Duodenal mucosa (tissue), 2 donors: ENCODE measurements around the gene PASD1.

Experiments used
- H3K27ac ChIP-seq: one replicate; pipeline ENCODE4 v1.7.0; 2013; ENCODE audit warnings: low read depth, low read length
- H3K27me3 ChIP-seq, 2 donors: one replicate each; pipeline ENCODE4 v1.7.0; 2013; ENCODE audit warnings: low read length in 2 of 2, control low read depth in 1 of 2; ENCODE audit not compliant: insufficient read depth in 2 of 2, control insufficient read depth in 1 of 2
- H3K36me3 ChIP-seq, 2 donors: one replicate each; pipeline ENCODE4 v1.7.0; 2013; ENCODE audit warnings: low read length in 2 of 2, control low read depth in 1 of 2; ENCODE audit not compliant: insufficient read depth in 2 of 2, control insufficient read depth in 1 of 2
- H3K4me1 ChIP-seq, 2 donors: one replicate each; pipeline ENCODE4 v1.7.0; 2013; ENCODE audit warnings: low read length in 2 of 2, control low read depth in 1 of 2; ENCODE audit not compliant: insufficient read depth in 2 of 2, control insufficient read depth in 1 of 2
- H3K4me3 ChIP-seq, 2 donors: one replicate each; pipeline ENCODE4 v1.7.0; 2013; ENCODE audit warnings: low read length in 2 of 2, low read depth in 1 of 2
- H3K9ac ChIP-seq, 2 donors: one replicate each; pipeline ENCODE4 v1.7.0; 2013; ENCODE audit warnings: low read length in 2 of 2, low read depth in 1 of 2
- H3K9me3 ChIP-seq, 2 donors: one replicate each; pipeline ENCODE4 v1.7.0; 2013; ENCODE audit warnings: low read length in 2 of 2, control low read depth in 1 of 2; ENCODE audit not compliant: control insufficient read depth in 1 of 2

The PASD1 gene

DNA sequence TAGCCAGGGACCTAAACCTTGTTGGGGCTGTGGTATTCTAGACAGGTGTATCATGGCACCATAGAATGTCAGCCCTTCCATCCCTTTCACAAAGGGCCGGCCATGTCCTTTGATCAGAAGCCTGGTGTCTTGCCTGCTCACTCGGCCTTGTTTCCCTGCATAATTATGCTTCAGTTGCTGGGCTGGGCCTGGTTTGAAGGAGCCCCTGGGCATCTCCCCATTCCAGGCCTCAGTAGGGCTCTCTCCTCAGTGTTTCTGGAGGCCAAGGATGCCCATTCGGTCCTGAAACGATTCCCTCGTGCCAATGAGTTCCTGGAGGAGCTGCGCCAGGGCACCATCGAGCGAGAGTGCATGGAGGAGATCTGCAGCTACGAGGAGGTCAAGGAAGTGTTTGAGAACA, 136.3 kb downstream of the PASD1 start:
- Histone ChIP-seq H3K4me1 (no peaks in the 10 kb centered on the region), H3K9me3 (no peaks in the 10 kb centered on the region), H3K9ac (no peak overlapping the region), H3K27me3 (no peaks in the 10 kb centered on the region), H3K27ac (no peak overlapping the region), H3K36me3 (no peaks in the 10 kb centered on the region), H3K4me3 (no peak overlapping the region)

DNA sequence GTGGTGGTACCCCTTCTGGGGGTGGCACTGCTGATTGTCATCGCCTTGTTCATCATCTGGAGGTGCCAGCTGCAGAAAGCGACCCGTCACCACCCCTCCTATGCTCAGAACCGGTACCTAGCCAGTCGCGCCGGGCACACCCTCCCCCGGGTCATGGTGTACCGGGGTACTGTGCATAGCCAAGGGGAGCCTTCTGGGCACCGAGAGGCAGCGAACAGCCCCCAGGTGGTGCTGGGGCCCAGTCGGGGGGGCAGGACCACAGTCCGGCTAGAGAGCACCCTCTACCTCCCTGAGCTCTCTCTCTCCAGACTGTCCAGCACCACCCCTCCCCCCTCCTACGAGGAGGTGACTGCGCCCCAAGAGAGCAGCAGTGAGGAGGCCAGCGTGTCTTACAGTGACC, 137.1 kb downstream of the PASD1 start:
- Histone ChIP-seq H3K9ac (no peak overlapping the region), H3K4me3 (no peak overlapping the region), H3K36me3 (no peaks in the 10 kb centered on the region), H3K4me1 (no peaks in the 10 kb centered on the region), H3K27ac (no peak overlapping the region), H3K9me3 (no peaks in the 10 kb centered on the region), H3K27me3 (no peaks in the 10 kb centered on the region)

DNA sequence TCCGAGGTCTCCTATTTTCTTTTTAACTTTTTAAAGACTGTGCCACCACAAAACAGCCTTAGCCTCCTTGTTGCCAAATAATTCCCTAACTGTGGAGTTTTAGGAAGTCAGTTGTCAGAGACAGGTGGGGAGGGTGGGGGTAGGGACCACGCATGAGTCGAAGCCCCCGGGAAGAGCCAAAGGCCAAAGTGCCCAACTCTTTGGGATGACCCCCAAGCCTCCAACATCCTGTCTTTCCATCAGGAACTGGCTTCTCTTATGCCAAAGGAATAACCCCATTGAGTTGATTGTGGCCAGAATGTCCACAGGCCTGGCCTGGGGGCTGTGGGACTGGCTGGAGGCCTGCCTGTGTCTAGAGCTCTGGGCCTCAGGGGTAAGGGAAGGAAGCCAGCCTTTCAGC, 137.6 kb downstream of the PASD1 start:
- Histone ChIP-seq H3K36me3 (no peaks in the 10 kb centered on the region), H3K4me1 (no peaks in the 10 kb centered on the region), H3K9me3 (no peaks in the 10 kb centered on the region), H3K27ac (no peak overlapping the region), H3K4me3 (no peak overlapping the region), H3K27me3 (no peaks in the 10 kb centered on the region), H3K9ac (no peak overlapping the region)

DNA sequence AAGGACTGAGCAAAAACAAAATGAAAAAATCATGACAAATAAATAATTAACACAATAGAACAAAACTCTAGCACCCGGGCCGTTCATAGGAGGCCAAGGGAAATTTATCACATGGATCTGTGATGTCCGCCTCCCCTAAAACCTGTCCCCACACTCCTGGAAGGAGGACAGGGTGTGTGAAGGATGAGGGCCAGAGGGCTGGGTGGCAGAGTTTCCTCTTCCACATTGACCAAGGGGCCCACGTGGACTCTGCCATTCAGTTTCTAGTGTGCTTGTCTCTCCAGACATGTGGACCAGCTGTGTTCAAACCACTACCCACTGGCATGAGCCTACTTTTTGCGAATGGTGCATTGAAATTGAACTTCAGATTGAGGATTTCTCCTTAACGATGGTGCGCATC, 138.1 kb downstream of the PASD1 start:
- Histone ChIP-seq H3K27me3 (no peaks in the 10 kb centered on the region), H3K4me3 (no peak overlapping the region), H3K9ac (no peak overlapping the region), H3K27ac (no peak overlapping the region), H3K4me1 (no peaks in the 10 kb centered on the region), H3K36me3 (no peaks in the 10 kb centered on the region), H3K9me3 (no peaks in the 10 kb centered on the region)

DNA sequence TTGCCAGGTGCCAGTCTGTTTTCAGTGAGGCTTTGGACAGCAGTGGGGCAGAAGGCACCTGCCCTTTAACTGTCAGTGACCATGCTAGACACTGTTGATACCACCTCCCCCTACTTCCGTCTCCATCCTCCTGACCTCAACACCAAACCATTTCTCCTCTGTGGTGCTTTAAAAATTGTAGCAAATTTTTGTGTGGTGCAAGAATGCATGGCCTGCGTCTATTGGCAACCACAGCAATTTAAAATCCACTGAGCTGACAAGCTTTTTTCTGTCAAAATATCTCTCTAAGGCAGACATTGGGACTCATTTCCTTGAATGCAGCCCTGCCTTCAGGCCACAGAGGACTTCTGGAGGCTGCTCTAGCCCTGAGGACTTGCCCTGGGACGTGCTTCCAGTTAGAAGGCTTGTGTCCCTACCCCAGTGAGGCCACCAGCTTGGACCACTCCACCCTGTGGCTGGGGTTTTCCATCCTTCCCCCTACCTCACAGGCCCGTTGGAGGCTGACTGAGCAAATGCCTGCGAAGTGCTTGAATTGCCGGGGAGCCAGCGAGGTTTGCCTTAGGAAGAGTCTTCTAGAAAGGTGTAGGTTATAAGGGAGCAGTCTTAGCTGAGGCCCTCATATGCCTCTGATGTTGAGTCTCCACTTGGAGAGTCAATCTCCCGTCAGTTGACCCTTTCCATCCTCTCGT, 138.7 kb downstream of the PASD1 start:
- no peaks in the 10 kb centered on the region for H3K27me3 ChIP-seq
- H3K4me3 ChIP-seq = no peak overlapping the region
- no peak overlapping the region for H3K27ac ChIP-seq
- H3K9ac ChIP-seq = no peak overlapping the region
- no peaks in the 10 kb centered on the region for H3K36me3 ChIP-seq
- no peaks in the 10 kb centered on the region for H3K9me3 ChIP-seq
- no peaks in the 10 kb centered on the region for H3K4me1 ChIP-seq

DNA sequence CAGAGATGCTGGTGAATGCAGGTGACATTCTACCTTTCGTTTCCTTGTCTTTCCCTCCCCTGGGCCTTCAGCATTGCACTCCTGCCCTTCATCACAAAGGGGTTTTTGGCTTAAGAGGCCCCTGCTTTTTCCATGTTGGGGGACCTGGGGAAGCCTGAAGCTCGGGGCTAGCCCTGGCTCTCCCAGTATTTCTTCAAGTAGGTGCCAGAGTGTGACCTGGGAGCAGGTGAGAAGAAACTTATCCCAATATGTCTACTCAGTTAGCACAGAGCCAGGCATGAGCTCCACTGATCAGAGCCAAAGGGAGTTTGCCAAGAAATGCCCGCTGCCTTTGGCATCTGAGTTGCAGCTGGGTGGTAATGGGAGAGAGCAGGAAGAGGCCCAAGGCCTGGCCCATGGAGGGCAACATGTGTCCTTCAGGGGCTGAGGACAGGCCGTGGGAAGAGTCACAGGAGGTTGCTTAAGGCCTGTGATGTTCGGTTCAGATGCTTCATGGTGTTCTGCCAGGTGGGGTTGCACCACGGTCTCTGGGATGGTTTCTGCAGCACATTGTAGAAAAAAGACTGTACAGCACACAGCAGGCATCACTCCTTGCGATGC, 139.4 kb downstream of the PASD1 start:
- Histone ChIP-seq H3K27ac (no peak overlapping the region), H3K36me3 (no peaks in the 10 kb centered on the region), H3K27me3 (no peaks in the 10 kb centered on the region), H3K4me3 (no peak overlapping the region), H3K9me3 (no peaks in the 10 kb centered on the region), H3K4me1 (no peaks in the 10 kb centered on the region), H3K9ac (no peak overlapping the region)

DNA sequence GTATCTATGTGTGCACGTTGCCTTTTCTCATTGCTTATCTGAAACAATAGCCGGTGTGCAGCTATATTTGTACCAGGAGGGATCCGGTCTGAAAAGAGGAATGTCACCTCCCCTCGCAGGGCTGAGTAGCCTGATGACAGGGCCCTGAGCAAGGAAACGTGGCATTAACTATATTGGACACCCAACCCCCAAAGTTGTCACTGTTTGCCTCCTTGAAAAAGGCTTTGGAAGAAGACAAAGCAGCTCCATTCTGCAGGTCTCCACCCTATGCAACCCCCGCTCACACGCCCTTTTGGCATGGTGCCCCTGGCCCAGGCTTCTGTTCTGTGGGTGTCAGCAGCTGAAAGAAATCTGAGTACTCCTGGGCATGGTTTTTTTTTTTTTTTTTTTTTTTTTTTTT, 140.0 kb downstream of the PASD1 start:
- H3K27ac ChIP-seq = no peak overlapping the region
- no peaks in the 10 kb centered on the region for H3K9me3 ChIP-seq
- H3K9ac ChIP-seq = no peak overlapping the region

DNA sequence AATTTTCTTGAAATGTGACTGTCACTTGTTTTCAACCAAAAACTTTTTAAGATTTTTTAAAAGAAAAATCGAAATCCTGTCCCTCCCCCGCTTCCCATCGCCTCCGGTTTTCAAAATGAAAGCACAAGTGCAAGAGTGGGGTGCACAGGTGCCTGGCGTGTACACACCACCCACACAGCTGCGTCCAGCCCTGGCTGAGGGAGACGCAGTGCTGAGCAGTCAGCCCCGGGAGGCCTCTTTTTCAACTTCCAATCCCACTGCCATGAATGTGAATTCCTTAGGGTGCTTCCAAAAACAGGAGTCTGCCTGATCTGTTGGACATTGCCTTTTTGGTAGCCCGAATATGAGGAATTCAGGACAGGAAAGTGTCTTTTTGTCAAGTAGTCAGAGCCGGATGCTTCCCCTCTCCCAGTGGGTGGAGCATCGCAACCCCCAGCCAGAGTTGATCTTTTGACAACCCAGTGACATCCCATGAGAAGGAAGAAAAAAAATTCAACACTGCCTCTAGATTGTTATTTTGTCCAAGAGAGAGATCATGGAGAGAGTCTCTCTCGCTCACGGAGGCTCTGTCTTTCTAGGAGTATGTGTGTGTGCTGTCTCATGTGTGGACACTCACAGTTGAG, 140.7 kb downstream of the PASD1 start:
- Histone ChIP-seq H3K9me3 (no peaks in the 10 kb centered on the region), H3K4me3 (no peak overlapping the region), H3K27me3 (no peaks in the 10 kb centered on the region), H3K9ac (no peak overlapping the region), H3K27ac (no peak overlapping the region), H3K36me3 (no peaks in the 10 kb centered on the region), H3K4me1 (no peaks in the 10 kb centered on the region)

More for the DNA sequence above, 140.0 kb downstream of the PASD1 start:
- Histone ChIP-seq H3K36me3 (no peaks in the 10 kb centered on the region), H3K27me3 (no peaks in the 10 kb centered on the region), H3K4me1 (no peaks in the 10 kb centered on the region), H3K4me3 (no peak overlapping the region)

DNA sequence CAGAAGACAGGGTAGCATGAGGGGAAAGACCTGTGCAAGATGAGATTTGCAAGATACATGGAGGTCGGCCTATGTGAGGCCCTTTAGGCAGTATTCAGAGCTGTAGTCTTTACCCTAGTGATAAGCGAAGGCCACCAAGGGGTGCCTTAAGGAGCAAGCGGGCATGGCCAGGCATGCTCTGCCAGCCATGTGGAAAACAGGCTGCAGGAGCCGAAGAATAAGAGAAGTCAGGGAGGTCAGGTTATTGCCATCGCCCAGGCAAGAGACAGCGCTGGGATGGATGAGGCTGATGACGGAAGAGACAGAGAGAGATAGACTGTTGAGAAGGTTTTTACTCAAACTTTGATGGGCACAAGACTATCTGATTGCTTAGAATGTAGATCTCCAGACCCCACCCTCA, 145.3 kb downstream of the PASD1 start:
- H3K36me3 ChIP-seq = no peaks in the 10 kb centered on the region
- no peaks in the 10 kb centered on the region for H3K27me3 ChIP-seq
- H3K9me3 ChIP-seq = no peaks in the 10 kb centered on the region
- H3K4me3 ChIP-seq = no peak overlapping the region
- no peak overlapping the region for H3K9ac ChIP-seq
- H3K4me1 ChIP-seq = no peaks in the 10 kb centered on the region
- no peak overlapping the region for H3K27ac ChIP-seq

DNA sequence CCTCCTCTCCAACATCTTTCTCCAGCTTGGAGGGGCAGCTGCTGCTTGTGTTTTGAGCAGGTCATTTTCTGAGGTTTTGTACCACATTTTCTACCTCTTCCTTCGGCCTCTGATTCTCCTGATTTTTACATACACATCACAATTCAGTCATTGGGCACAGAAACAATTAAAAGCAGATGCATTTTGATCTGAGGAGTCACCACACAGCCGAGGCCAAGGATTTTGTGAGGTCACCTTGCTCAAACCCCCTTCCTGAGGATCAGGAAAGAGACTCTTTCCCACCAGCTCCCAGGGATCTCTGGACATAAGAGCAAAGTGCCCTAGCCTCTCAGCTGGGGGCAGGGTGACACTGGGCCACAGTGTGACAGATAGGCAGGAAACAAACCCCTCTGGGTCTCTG, 147.0 kb downstream of the PASD1 start:
- H3K27ac ChIP-seq = no peak overlapping the region
- H3K4me3 ChIP-seq = no peak overlapping the region

More for the DNA sequence above, 147.0 kb downstream of the PASD1 start:
- H3K9ac ChIP-seq = no peak overlapping the region
- no peaks in the 10 kb centered on the region for H3K9me3 ChIP-seq
- no peaks in the 10 kb centered on the region for H3K27me3 ChIP-seq
- H3K4me1 ChIP-seq = no peaks in the 10 kb centered on the region
- no peaks in the 10 kb centered on the region for H3K36me3 ChIP-seq
